Bronchus fibroblast of lung (primary cell): ENCODE results near the gene SFTPD. TPM values are rescaled to one million over a fixed set of nuclear protein-coding genes. Genes with fewer than 3 reads are reported as not detected.

ENCODE experiments used
- total RNA-seq: library from RNA; depleted of rRNA; stranded (reverse); fragments of >200 nt; gene quantifications from 2 replicates; pipeline ENCODE4 v1.2.3, GENCODE V29; 2015

SFTPD gene
- total RNA-seq = under 0.01 TPM in 1 of 2 replicates, not detected in the other

DNA sequence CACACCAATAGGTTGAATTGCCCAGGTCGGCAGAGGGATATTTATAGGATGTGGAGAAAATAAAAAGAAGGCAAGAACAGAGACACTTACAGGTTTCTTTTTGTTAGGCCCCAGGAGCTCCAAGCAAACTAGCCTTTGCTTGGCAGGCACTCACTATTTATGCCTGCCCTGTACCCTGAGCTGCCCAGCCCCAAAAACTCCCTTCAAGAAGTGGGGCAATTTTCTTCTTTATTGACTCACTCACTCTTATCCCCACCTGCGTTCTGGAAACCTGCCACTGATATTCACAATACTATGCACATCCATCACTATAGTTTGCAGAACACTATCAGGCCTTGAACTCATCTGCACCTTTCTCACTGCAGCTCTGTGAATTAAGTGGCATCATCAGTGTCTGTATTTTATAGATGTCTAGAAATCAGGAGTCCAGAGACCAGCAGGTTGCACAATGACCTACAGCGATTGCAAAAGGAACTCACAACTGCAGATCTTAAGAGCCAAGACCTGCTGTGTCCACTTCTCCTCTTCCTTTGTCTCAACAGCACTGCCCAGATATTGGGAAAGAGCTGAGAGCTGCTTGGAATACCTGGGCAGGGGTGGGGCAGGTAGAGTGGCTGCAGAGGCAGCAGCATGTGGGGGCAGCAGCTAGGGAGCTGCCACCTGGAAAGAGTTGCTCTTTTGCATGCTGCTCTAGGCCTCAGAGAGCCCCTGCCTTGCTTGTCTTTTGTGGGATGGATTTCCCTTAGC, at the start of gene SFTPD:
Gene SFTPD, minus strand, starts transcription at position 130 of the 747 bp plus-strand sequence. CDS start 2,446 bp downstream, outside the sequence.

Other genes starting within 250 kb of the SFTPD start
- 0.50 and 0.89 TPM in 2 replicates for gene NUTM2B, start 245.9 kb downstream of the SFTPD start, total RNA-seq
- gene NUTM2E, start 122.4 kb downstream of the SFTPD start, total RNA-seq = not detected in 2 replicates
- 10.1 and 14.0 TPM in 2 replicates for gene TMEM254, start 129.6 kb upstream of the SFTPD start, total RNA-seq
- gene PLAC9, start 183.6 kb upstream of the SFTPD start, total RNA-seq = 16.6 and 23.6 TPM in 2 replicates